RWPE2 (cell line): ENCODE measurements around the gene ATP5F1B.

Experiments
- ATAC-seq: fragments of 200-7000 bp; cut with Tn5 transposase; 3 replicates; pipeline ENCODE4 v1.9.1; 2021; ENCODE audit warnings: low read depth
- DNase-seq: peaks from one replicate; pipeline ENCODE4 v3.0.0-alpha.2; 2020; ENCODE audit warnings: low spot score
- H3K27ac ChIP-seq: fragments of 450-650 bp; 2 replicates; pipeline ENCODE4 v1.5.1; 2017; ENCODE audit warnings: mild to moderate bottlenecking; ENCODE audit not compliant: poor library complexity, severe bottlenecking
- H3K27me3 ChIP-seq: fragments of 250-450 bp; sonication (Bioruptor Pico); 2 replicates; pipeline ENCODE4 v1.5.1; 2021; ENCODE audit warnings: mild to moderate bottlenecking, moderate library complexity; ENCODE audit not compliant: insufficient read depth, poor library complexity, severe bottlenecking
- H3K36me3 ChIP-seq: fragments of 250-450 bp; sonication (Bioruptor Pico); 2 replicates; pipeline ENCODE4 v1.5.1; 2020; ENCODE audit warnings: low read depth, mild to moderate bottlenecking, moderate library complexity
- H3K4me1 ChIP-seq: fragments of 250-450 bp; sonication (Bioruptor Pico); 2 replicates; pipeline ENCODE4 v1.5.1; 2021; ENCODE audit warnings: mild to moderate bottlenecking, moderate library complexity; ENCODE audit not compliant: insufficient read depth, poor library complexity, severe bottlenecking
- H3K4me3 ChIP-seq: fragments of 250-450 bp; sonication (Bioruptor Pico); 2 replicates; pipeline ENCODE4 v1.5.1; 2021; ENCODE audit warnings: mild to moderate bottlenecking, moderate library complexity; ENCODE audit not compliant: severe bottlenecking
- H3K9me3 ChIP-seq: fragments of 250-450 bp; sonication (Bioruptor Pico); 2 replicates; pipeline ENCODE4 v1.5.1; 2021; ENCODE audit warnings: mild to moderate bottlenecking, moderate library complexity; ENCODE audit not compliant: severe bottlenecking
- CTCF ChIP-seq: fragments of 450-650 bp; IDR thresholded peaks from one replicate; pipeline ENCODE4 v1.5.1; 2017; ENCODE audit warnings: mild to moderate bottlenecking, moderate library complexity; ENCODE audit not compliant: poor library complexity, severe bottlenecking

Gene ATP5F1B

GRCh38 chr12:56641219-56641618 is 4.6 kb downstream of the ATP5F1B start:
- Histone ChIP-seq H3K4me1 (peaks cover 6% of the 10 kb centered on the region), H3K36me3 (peaks cover 77% of the 10 kb centered on the region), H3K4me3 (no peak overlapping the region), H3K27ac (no peak overlapping the region), H3K27me3 (no peaks in the 10 kb centered on the region), H3K9me3 (no peaks in the 10 kb centered on the region)
- ATAC-seq (no peak), DNase-seq (no peak)
- TF ChIP-seq CTCF = no peak

- no peak for ATAC-seq
- no peak for DNase-seq
- peaks cover 52% of the 10 kb centered on the region for H3K36me3 ChIP-seq
- H3K4me3 ChIP-seq = no peak overlapping the region
- peak overlapping the region; percentile 86 for H3K27ac ChIP-seq
- H3K4me1 ChIP-seq = peaks cover 6% of the 10 kb centered on the region
- TF ChIP-seq CTCF = no peak
- no peaks in the 10 kb centered on the region for H3K27me3 ChIP-seq
- H3K9me3 ChIP-seq = no peaks in the 10 kb centered on the region
Observed at GRCh38 chr12:56637621-56638020, 8.2 kb downstream of the ATP5F1B start.

GRCh38 chr12:56636675-56637540 is 8.9 kb downstream of the ATP5F1B start:
- H3K27ac ChIP-seq = peak overlapping the region; percentile 86

GRCh38 chr12:56635806-56636674 is 9.7 kb downstream of the ATP5F1B start:
- DNase-seq (peak; percentile 83), ATAC-seq (peak; percentile 69)
- H3K4me3 ChIP-seq = peak overlapping the region; percentile 76
- H3K36me3 ChIP-seq = peaks cover 37% of the 10 kb centered on the region
- no peak for TF ChIP-seq CTCF
- H3K27me3 ChIP-seq = no peaks in the 10 kb centered on the region
- peaks cover 15% of the 10 kb centered on the region for H3K4me1 ChIP-seq
- no peaks in the 10 kb centered on the region for H3K9me3 ChIP-seq
- peak overlapping the region; percentile 86 for H3K27ac ChIP-seq

More at GRCh38 chr12:56636675-56637540, 8.9 kb downstream of the ATP5F1B start:
- Histone ChIP-seq H3K4me3 (peak overlapping the region; percentile 76), H3K27me3 (no peaks in the 10 kb centered on the region), H3K4me1 (peaks cover 13% of the 10 kb centered on the region), H3K36me3 (peaks cover 45% of the 10 kb centered on the region), H3K9me3 (no peaks in the 10 kb centered on the region)
- ATAC-seq (peak; percentile 66), DNase-seq (peak; percentile 99)
- peak; percentile 94 for TF ChIP-seq CTCF
